NCI-H1436 treated with DMSO at 0.1 percent for 48 hours (cell line): ENCODE results near the gene RNFT2.

Experiments
- DNase-seq: peaks from one replicate; lab custom pipeline; 2025; lab: John Stamatoyannopoulos, UW

The RNFT2 gene

DNA sequence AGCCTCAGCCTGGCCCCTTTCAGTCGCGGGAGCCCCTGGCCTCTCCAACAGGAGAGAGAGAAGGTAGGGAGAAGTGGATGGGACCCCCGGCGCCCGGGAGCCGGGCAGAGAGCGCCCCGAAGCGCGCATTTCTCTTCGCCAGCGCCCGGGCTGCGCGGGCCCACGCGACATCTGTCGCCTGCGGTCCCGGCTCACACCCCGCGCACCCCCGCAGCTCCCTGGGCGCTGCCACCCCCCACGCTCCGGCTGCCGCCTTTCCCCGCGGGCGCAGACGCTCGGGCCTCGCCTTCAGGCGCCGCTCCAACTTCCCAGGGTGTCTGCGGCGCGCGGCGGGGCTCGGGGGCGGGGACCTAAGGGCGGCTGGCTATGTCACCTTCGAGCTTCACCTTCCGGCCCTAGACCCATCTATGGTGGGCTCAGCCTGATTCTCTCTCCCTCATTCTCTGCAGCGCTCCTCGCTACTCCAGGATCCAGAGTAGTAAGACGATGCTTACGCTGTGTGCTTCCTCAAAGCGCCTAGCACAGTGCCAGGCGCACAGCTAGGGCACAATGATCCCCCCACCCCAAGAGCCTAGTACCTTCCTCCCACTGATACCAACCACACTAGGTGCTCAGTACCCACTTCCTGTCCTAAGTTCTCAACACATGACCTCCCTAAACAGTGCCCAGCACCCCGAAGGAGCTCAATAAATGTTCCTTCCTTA lies 141.5 kb downstream of the RNFT2 start:
- DNase-seq = no peak

DNA sequence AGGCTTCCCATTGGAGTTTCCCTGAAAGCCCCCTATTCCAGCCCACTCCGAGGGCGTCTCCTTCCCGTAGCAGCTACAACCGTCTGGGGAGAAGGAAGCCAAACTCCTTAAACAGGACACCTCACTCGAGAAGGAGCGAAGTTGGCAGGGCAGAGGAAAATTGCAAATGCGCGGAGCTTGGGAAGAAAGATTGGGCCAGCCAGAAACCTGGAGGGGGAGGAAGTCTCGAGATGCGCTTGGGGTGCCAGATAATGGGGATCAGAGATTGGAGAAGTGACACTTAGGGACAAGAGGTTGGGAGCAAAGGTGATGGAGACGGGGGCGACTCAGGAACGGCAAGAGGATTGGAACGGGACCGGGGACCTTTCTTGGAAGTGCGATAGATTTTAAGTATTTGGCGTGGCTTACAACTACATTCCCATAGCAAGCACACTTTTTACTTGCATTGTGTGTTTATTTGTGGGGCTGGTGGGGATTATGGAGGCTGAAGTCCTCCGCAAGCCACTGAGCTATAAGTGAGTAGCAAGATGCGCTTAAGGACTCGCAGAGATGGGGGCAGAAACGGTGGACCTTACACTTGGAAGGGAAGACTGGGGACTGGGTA lies 142.2 kb downstream of the RNFT2 start:
- DNase-seq = no peak

DNA sequence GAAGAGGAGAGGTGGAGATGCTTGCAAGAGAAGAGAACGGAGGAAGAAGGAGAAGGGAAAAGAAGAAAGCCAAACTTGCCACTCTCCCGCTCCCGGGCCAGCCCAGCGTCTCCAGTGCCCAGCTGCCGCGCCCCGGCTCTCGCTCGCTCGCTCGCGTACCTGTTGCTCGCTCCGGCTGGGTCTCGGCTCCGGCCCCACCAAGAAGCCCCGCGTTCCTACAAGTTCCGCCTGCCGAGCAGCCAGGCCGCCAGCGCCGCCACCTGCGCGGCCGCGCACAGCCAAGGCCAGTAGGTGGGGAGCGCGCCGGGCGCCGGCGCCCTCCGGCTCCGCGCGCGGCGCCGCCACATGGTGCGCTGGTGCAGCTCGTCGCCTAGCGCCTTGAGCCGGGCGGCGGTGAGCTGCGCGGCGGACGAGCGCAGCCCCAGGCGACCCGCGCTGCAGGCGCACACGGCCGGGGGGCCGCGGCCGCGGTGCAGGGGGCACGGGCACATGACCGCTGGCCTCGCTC lies 142.8 kb downstream of the RNFT2 start:
- no peak for DNase-seq

DNA sequence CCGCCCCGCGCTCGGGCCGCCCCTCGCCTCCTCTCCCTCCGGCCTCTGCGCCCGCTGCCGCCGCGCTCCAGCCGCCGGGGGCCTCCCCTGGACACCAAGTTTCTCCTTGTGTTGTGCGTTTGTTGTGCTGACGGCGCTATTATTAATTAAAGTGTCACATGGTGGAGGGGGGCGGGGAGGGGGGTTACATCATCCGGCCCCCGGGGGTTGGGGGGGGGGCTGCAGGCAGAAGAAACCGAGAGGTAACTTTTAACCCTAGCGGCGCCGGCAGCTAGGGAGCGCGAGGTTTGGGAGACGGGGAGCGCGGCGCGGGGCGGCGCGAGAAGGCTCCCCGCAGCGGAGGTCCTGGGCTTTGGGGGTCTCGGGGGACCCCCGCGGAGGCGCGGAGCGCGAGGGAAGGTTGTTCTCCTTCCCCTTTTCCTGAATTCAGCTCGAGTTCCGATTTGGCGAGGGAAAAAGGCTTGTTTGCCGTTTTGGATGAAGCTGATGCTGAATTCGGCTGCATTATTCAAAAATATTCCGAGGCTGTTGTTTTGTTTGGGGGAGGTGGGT lies 143.3 kb downstream of the RNFT2 start, which contains the start of gene HRK:
Gene HRK (minus strand): TSS at position 117 of the 552 bp plus-strand sequence. CDS start 134 bp downstream, outside the sequence.
- DNase-seq = no peak

DNA sequence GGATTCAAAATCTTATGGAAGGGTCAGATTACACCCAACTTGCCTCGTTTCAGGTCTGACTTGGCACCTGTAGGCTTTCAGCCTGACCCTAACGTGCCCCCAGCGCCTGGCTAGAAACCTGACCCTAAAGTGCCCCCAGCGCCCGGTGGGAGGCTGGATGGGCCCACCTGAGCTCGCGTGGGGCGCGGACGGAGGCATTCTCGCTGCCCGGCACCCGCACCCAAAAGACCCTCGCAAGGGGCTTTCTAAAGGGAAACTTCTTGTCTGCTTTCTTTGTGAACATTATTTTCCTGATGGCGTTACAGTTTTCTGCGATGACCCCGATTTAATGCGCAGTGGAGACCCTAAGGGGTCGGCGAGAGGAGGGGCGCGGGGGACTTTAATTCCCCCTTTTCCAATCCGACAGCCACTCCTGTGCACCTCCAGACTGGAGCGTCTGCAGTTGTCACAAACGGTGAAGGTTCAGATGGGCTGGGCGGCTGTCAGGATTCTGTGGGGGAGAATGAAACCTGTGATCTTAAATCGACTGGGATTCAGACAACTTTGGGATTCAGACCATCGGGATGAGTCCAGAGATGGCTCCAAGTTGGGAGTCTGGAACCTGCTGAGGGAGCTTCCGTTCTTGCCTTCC lies 143.9 kb downstream of the RNFT2 start:
- no peak for DNase-seq

DNA sequence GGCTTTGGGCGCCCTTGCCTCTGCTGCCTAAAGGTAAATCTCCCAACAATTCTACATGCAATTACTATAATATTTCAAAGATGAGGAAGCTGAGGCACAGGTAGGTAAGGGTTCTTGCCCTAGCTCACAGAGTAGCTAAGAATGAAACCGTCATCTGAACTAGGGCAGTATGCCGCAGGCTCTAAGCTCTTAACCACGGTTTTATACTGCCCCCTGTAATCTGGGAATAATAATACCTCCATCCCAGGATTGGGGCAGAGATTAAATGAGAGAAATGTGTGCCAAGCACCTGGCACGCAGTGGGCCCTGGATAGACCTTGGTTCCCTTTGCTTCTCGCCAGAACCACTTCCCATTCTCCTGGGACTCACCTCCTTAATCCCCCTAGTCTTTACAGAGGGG lies 144.6 kb downstream of the RNFT2 start:
- no peak for DNase-seq

DNA sequence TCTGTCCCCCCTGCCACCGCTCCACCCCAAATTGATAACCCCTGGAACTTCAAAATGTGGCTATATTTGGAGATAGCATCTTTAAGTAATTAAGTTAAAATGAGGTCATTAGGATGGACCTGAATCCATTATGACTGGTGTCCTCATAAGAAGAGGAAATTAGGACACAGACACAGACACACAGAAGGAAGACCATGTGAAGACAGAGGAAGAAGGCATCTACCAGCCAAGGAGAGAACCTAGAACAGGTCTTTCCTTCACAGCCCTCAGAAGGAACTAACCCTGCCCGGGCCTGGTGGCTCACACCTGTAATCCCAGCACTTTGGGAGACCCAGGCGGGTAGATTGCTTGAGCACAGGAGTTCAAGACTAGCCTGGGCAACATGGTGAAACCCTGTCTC lies 146.8 kb downstream of the RNFT2 start:
- DNase-seq = no peak

DNA sequence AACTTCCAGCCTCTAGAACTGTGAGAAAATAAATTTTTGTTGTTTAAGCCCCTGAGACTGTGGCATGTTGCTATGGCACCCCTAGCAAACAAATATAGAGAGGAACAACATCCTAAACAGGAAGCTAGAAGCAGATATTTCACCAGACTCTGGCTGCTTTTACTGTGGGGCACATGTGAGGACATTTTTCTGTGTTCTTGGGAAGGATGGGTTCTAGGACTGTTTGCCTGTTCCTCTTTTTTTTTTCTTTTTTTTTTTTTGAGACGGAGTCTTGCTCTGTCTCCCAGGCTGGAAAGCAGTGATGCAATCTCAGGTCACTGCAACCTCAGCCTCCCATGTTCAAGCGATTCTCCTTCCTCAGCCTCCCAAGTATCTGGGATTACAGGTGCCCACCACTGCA lies 147.4 kb downstream of the RNFT2 start:
- DNase-seq = no peak

DNA sequence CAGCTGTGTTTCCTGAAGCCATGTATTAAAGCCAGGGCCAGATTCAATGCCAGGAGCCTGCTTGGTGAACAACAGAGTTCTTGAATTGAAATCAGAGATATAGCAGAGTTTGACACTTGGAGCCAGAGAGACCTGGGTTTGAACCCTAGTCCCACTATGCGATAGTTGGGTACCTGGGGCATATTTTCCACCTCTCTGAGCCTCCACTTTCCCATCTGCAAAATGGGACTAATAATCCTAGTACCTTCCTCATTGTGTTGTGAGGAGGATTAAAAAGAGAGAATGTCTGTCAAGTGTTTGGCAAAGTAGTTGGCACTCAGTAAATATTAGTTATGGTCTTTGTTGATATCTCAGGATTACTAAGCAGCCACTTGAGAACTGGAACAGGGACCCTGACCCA lies 149.1 kb downstream of the RNFT2 start:
- DNase-seq = no peak

DNA sequence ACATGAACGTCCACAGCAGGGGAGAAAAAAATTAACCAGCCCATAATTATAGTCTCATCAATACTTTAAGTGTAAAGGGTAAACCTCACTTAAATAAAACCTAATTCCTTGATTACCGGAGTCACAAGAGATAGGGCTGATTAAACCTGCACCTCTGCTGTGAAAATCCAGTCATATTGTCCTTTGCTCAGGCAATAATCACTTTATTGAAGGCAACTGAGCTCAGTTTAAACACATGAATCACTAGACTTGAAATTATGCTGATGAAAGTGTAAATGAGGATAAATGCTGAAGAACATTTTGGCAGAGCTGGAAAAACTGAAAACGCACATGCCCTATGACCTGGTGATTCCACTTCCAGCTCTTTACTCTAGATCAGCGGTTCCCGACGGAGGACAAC lies 149.8 kb downstream of the RNFT2 start:
- no peak for DNase-seq

DNA sequence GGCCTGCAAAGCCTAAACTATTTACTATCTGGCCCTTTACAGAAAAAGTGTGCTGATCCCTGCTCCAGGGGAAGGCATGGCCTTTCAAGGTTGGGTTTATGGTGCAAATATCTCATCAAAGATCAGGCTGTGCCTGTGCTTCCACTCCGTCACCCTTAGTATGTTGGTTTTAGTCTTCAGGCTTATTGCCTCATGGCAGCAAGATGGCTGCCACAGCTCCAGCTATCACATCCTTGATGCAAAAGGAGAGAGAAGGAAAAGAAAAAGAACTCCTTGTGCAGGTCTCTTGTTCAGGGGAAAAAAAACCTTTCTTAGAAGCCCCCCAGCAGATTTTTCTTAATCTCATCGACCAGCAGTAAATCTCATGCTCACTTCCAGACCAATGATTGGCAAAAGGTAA lies 152.2 kb downstream of the RNFT2 start:
- DNase-seq = no peak

DNA sequence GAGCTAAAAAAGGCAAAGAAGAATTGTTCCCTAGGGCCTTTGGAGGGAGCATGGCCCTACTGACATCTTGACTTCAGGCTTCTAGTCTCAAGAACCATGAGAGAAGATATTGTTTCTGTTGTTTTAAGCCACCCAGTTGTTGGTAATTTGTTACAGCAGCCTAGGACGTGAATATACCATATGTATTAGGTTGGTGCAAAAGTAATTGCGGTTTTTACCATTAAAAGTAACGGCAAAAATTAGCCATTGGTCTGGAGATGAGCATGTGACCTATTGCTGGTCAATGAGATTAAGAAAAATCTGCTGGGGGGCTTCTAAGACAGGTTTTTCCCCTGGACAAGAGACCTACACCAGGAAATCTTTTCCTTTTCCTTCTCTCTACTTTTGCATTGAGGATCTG lies 152.9 kb downstream of the RNFT2 start:
- no peak for DNase-seq

DNA sequence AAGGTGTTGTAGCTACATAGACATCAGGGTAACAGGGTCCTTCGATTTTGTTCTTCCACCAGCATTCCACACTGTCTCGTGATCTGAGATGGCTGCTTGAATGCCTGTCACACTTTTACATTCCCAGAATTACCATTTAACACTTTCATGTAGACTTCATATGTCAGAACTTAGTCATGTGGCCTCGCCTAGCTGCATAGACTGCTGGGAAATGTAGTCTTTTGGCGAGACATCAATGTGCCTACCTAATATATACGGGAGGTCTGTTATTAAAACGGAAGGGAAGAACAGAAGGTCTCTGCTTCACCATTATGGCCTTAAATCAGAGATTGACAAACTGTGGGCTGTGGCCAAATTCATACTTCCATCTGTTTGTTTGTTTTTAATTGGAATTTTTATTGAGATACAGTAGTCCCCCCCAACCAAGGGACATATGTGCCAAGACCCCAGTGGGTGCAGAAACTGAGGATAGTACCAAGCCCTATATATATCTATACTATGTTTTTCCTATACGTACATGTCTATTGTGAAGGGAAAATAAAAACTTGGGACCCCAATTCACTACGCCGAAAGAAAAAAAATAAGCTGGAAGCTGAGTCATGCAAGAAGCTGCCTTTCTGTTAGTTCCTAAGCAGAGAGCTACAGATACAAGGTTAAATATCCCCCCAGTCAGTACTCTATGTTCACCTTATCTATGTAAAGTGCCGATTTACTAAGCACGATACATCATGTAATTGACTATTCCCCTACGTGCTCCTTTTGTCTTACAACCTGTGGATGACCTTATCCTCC lies 154.4 kb downstream of the RNFT2 start:
- DNase-seq = no peak

DNA sequence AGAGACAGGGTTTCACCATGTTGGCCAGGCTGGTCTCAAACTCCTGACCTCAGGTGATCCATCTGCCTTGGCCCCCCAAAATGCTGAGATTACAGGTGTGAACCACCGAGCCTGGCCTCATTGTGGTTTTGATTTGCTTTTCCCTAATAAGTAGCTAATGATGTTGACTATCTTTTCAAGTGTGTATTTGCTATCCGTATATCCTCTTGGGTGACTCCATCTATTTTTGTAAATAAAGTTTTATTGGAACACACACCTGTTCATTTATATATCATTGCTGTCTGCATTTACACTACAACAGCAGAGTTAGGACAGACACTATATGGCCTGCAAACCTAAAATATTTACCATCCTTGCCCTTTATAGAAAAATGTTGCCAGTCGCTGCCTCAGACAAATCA lies 156.8 kb downstream of the RNFT2 start:
- no peak for DNase-seq

DNA sequence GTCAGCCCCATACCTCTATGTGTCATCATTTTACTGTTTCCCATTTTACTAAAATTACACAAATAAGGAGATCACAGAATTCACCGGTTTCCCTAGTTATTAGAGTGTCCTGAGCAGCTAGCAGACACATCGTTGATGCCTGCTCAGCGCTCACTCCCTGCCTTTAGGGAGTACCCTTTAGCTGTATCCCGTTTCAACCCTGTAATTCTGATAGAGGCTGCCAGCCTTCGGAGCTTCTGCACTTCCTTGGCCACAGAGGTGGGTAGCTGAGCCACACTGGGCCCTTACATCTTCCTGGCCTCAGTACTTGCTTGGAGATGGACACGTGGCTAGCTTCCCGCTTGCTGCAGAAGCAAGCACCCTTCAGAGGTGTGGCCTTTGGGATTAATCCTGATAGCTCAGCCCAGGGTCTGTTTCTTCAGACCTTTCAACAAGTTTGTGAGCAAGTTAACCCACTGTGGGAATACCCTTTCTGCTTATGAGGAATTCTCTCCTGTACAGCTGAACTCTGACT lies 158.4 kb downstream of the RNFT2 start:
- no peak for DNase-seq

DNA sequence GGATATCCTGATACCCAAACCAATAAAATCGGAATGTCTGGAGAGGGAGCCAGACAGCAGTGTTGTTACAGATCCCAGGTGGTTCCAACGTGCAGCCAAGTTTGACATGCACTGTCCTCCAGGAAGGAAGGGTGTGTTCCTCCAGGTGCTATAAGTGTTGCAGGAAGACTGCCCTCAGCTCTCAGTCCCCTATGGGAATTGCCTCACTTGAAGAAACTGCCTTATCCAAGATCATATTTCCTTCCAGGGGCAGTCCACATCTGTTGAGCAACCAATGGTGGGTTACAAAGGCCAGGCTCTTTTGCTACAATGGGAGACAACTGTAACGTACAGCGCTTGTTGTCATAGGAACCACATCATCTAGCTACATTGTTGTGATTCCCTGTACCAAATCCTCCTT lies 159.4 kb downstream of the RNFT2 start:
- DNase-seq = no peak

DNA sequence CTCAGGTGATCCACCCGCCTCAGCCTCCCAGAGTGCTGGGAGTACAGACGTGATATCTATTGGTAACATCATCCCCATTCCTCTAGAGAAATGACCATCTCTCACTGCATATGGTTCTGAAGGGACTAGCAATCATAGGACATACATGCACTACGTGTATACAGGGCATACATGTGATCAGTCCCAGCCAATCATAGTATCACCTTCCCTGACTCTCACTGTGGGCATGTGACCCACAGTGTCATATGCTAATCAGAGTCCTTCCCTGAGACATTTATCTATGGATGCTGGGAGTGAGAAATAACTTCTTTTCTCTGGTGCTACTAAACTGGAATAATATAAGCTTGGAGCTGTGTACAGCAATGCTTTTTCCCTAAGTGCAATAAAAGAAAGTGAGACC lies 160.6 kb downstream of the RNFT2 start:
- DNase-seq = no peak

DNA sequence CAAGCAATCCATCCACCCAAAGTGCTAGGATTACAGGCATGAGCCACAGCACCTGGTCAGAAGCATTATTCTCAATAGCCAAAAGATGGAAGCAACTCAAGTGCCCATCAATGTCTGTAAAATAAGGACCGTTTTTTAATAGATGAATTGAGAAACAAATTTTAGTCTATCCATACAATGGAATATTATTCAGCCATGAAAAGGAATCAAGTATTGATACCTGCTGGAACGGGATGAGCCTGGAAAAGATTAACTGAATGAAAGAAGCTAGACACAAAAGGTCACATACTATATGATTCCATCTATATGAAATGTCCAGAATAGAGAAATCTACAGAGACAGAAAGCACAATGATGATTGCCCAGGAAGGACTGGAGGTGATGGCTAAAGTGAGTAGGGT lies 163.5 kb downstream of the RNFT2 start:
- DNase-seq = no peak
